Gastroesophageal sphincter (tissue), 3 donors: ENCODE data around the gene SRCIN1.

Experiments used
- EP300 ChIP-seq: sonication (generic); formaldehyde crosslinking; IDR thresholded peaks from one replicate; pipeline ENCODE4 v1.6.1; 2017; ENCODE audit warnings: antibody characterized with exemption, mild to moderate bottlenecking
- POLR2AphosphoS5 ChIP-seq: sonication (generic); formaldehyde crosslinking; IDR thresholded peaks from one replicate; pipeline ENCODE4 v1.6.1; 2017; ENCODE audit warnings: antibody characterized with exemption
- TF ChIP-seq, protein P1 (sequence below), 4 experiments: fragments of 200-600 bp in 2 of 4; fragments of 450-650 bp in 2 of 4; sonication (generic) in 1 of 4; IDR thresholded peaks; one replicate each; pipeline ENCODE4 v1.5.1; 2017 to 2019; ENCODE audit warnings: antibody characterized with exemption in 4 of 4, mild to moderate bottlenecking in 2 of 4, moderate library complexity in 2 of 4

DNA sequence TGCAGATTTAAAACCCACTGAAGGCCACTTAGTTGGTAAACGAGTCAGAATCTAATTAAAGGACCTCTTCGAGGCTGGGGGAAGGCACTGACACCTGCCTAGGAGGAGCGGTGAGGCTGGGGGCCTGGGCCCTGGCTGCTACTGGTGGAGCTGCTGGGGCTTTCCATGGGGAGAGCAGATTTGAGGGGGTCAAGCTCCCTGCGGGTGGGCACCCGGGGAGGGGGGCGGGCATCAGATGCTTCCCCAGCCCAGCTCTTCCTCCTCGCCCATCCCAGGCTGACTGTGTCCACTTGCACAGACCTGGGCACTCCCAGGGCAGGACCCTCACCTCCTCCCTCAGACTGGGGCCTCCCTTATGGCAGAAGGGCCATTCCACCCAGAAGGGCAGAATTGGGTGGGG, 19.0 kb downstream of the SRCIN1 start:
- TF ChIP-seq, protein P1, sequence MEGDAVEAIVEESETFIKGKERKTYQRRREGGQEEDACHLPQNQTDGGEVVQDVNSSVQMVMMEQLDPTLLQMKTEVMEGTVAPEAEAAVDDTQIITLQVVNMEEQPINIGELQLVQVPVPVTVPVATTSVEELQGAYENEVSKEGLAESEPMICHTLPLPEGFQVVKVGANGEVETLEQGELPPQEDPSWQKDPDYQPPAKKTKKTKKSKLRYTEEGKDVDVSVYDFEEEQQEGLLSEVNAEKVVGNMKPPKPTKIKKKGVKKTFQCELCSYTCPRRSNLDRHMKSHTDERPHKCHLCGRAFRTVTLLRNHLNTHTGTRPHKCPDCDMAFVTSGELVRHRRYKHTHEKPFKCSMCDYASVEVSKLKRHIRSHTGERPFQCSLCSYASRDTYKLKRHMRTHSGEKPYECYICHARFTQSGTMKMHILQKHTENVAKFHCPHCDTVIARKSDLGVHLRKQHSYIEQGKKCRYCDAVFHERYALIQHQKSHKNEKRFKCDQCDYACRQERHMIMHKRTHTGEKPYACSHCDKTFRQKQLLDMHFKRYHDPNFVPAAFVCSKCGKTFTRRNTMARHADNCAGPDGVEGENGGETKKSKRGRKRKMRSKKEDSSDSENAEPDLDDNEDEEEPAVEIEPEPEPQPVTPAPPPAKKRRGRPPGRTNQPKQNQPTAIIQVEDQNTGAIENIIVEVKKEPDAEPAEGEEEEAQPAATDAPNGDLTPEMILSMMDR (IDR thresholded peaks at IDR 0.05) = no peak
- TF ChIP-seq EP300 = no peak
- TF ChIP-seq POLR2AphosphoS5 = no peak
